HEK293 (cell line): ENCODE results near the gene TMPRSS4.

Experiments used
- CTCF ChIA-PET: fragments of 350-600 bp; formaldehyde crosslinking; extraction: SDS; loops from one replicate; lab custom pipeline; 2021; ENCODE audit warnings: antibody characterized with exemption; lab: Yijun Ruan, JAX
- POLR2A ChIA-PET: fragments of 300-600 bp; formaldehyde crosslinking; extraction: SDS; loops from one replicate; lab custom pipeline; 2020; ENCODE audit warnings: antibody characterized with exemption, inconsistent platforms; lab: Yijun Ruan, JAX
- H3K27ac ChIP-seq: fragments of 200-500 bp; sonication (Bioruptor generic); 2 replicates; pipeline ENCODE4 v1.5.1; 2014; ENCODE audit warnings: low read depth, low read length, control low read depth, inconsistent platforms; ENCODE audit errors: extremely low read depth
- H3K36me3 ChIP-seq, 2 experiments: fragments of 200-500 bp in 1 of 2; sonication (Bioruptor generic) in 1 of 2; 1 replicate in 1 of 2; 2 replicates in 1 of 2; pipeline ENCODE4 v1.5.1; 2014 to 2017; ENCODE audit warnings: inconsistent platforms in 2 of 2, low read length in 2 of 2; ENCODE audit not compliant: control insufficient read depth in 2 of 2, insufficient read depth in 1 of 2
- H3K4me1 ChIP-seq: fragments of 200-500 bp; sonication (Bioruptor generic); 2 replicates; pipeline ENCODE4 v1.5.1; 2014; ENCODE audit warnings: mild to moderate bottlenecking, low read length, inconsistent platforms; ENCODE audit not compliant: control insufficient read depth, insufficient read depth
- H3K4me3 ChIP-seq: 2 replicates; pipeline ENCODE4 v1.5.1; 2011; ENCODE audit warnings: low read depth, mild to moderate bottlenecking, control low read depth, low read length, moderate library complexity
- H3K9me3 ChIP-seq: fragments of 200-500 bp; sonication (Bioruptor generic); 2 replicates; pipeline ENCODE4 v1.5.1; 2014; ENCODE audit warnings: low read depth, low read length, inconsistent platforms; ENCODE audit not compliant: control insufficient read depth, insufficient read depth
- GLI2 ChIP-seq: fragments of 450-650 bp; formaldehyde crosslinking; IDR thresholded peaks from 2 replicates; pipeline ENCODE4; 2017; ENCODE audit warnings: missing biosample characterization, missing genetic modification characterization, low read depth, borderline replicate concordance
- GLIS2 ChIP-seq: fragments of 450-650 bp; formaldehyde crosslinking; IDR thresholded peaks from 2 replicates; pipeline ENCODE4 v1.5.1; 2016; ENCODE audit warnings: missing biosample characterization, missing genetic modification characterization
- HOXA7 ChIP-seq: sonication (generic); formaldehyde crosslinking; IDR thresholded peaks from 2 replicates; pipeline ENCODE4 v1.8.1; 2022; ENCODE audit warnings: missing genetic modification reagents, borderline replicate concordance
- PRDM1 ChIP-seq: fragments of 450-650 bp; formaldehyde crosslinking; IDR thresholded peaks from 2 replicates; pipeline ENCODE4; 2016; ENCODE audit warnings: missing biosample characterization, missing genetic modification characterization
- WT1 ChIP-seq: fragments of 450-650 bp; formaldehyde crosslinking; IDR thresholded peaks from 2 replicates; pipeline ENCODE4 v1.5.1; 2016; ENCODE audit warnings: missing biosample characterization, missing genetic modification characterization
- ZBTB17 ChIP-seq: fragments of 450-650 bp; formaldehyde crosslinking; IDR thresholded peaks from 2 replicates; pipeline ENCODE4 v1.5.1; 2016; ENCODE audit warnings: missing biosample characterization, missing genetic modification characterization
- ZNF175 ChIP-seq: fragments of 450-650 bp; formaldehyde crosslinking; IDR thresholded peaks from 2 replicates; pipeline ENCODE4 v1.5.1; 2016; ENCODE audit warnings: missing biosample characterization, missing genetic modification characterization
- ZNF404 ChIP-seq: fragments of 450-650 bp; formaldehyde crosslinking; IDR thresholded peaks from 2 replicates; pipeline ENCODE4 v1.5.1; 2017; ENCODE audit warnings: missing biosample characterization, missing genetic modification characterization
- ZNF423 ChIP-seq: fragments of 450-650 bp; formaldehyde crosslinking; IDR thresholded peaks from 2 replicates; pipeline ENCODE4 v1.5.1; 2016; ENCODE audit warnings: missing biosample characterization, missing genetic modification characterization
- ZNF529 ChIP-seq: fragments of 450-650 bp; formaldehyde crosslinking; IDR thresholded peaks from 2 replicates; pipeline ENCODE4 v1.5.1; 2017; ENCODE audit warnings: missing genetic modification characterization, missing biosample characterization; ENCODE audit not compliant: insufficient replicate concordance
- ZNF549 ChIP-seq: fragments of 450-650 bp; IDR thresholded peaks from 2 replicates; pipeline ENCODE4 v1.5.1; 2018; ENCODE audit warnings: missing biosample characterization, missing genetic modification characterization, mild to moderate bottlenecking, inconsistent platforms, moderate library complexity
- ZNF558 ChIP-seq: fragments of 450-650 bp; formaldehyde crosslinking; IDR thresholded peaks from 2 replicates; pipeline ENCODE4 v1.5.1; 2016; ENCODE audit warnings: missing biosample characterization, missing genetic modification characterization
- ZNF629 ChIP-seq: fragments of 450-650 bp; formaldehyde crosslinking; IDR thresholded peaks from 2 replicates; pipeline ENCODE4 v1.5.1; 2017; ENCODE audit warnings: missing biosample characterization, missing genetic modification characterization
- ZNF776 ChIP-seq: fragments of 450-650 bp; formaldehyde crosslinking; IDR thresholded peaks from 2 replicates; pipeline ENCODE4 v1.5.0; 2017; ENCODE audit warnings: missing biosample characterization, missing genetic modification characterization, borderline replicate concordance
- ZNF837 ChIP-seq: fragments of 450-650 bp; formaldehyde crosslinking; IDR thresholded peaks from 2 replicates; pipeline ENCODE4 v1.5.1; 2016; ENCODE audit warnings: missing biosample characterization, missing genetic modification characterization
- ZNF843 ChIP-seq: fragments of 450-650 bp; formaldehyde crosslinking; IDR thresholded peaks from 2 replicates; pipeline ENCODE4 v1.5.1; 2016; ENCODE audit warnings: missing biosample characterization, missing genetic modification characterization
- TF ChIP-seq, protein P1 (sequence below): fragments of 450-650 bp; formaldehyde crosslinking; IDR thresholded peaks from 2 replicates; pipeline ENCODE4 v1.5.1; 2017; ENCODE audit warnings: missing biosample characterization, mild to moderate bottlenecking, missing genetic modification characterization, moderate library complexity
- TF ChIP-seq, protein P2 (sequence below): fragments of 450-650 bp; formaldehyde crosslinking; IDR thresholded peaks from 2 replicates; pipeline ENCODE4 v1.5.1; 2016; ENCODE audit warnings: missing biosample characterization, missing genetic modification characterization
- TF ChIP-seq, protein P3 (sequence below): fragments of 450-650 bp; formaldehyde crosslinking; optimal IDR thresholded peaks from 2 replicates; pipeline ENCODE3; 2016; ENCODE audit warnings: missing biosample characterization, mild to moderate bottlenecking, missing genetic modification characterization

Gene TMPRSS4

DNA sequence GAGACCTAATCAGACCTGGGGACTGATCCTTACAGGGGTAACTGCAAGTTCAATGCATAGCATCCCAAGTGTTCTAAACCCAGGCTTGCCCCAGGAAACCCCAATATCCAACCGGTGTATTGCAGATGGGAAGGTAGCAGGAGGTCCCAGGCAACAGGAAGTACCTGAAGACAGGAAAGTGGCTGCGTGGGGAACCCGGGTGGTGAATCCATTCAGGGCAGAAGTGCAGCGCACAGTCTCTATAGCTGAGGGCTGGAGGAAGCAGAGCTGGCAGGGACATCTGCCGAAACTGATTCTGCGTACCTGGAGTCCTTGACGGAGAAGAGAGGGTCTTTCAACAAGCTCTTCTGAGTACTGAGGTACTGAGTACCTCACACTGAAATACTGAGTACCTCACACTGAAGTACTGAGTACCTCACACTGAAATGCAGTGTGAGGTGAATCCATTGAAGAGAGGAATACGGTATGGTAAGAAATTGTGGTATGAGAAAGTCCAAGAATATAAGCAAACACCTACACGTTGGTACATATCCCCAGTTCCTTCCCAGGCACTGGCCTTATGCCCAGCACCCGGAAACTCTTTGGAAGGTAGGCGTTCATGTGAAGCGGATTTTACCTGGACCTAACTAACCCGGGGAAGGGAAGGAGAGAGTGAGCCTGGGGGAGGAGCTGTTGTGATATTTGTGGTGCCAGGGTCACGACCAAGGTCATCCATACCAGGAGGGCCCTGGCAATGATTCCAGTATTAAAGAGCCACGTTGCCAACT lies 55.7 kb downstream of the TMPRSS4 start:
- ChIA-PET POLR2A (no interaction called here), CTCF (interaction anchor here (1.8 kb wide), 1 partner anchor 12 kb away, joined by 5 read pairs; no protein-coding TSS in a partner anchor)
- Histone ChIP-seq H3K9me3 (no peaks in the 10 kb centered on the region), H3K27ac (no peak overlapping the region), H3K36me3 (no peaks in the 10 kb centered on the region), H3K4me3 (no peak overlapping the region), H3K4me1 (peaks cover 5% of the 10 kb centered on the region; the same call in 1 of the 2 replicates)
- TF ChIP-seq GLIS2 (tag by site-specific recombination), result no peak
- TF ChIP-seq ZNF776 (tag by site-specific recombination), result no peak
- no peak for TF ChIP-seq ZNF629
- TF ChIP-seq ZBTB17 (tag by site-specific recombination), result no peak
- TF ChIP-seq ZNF423 (tag by site-specific recombination), result no peak
- TF ChIP-seq ZNF837 (tag by site-specific recombination), result no peak

DNA sequence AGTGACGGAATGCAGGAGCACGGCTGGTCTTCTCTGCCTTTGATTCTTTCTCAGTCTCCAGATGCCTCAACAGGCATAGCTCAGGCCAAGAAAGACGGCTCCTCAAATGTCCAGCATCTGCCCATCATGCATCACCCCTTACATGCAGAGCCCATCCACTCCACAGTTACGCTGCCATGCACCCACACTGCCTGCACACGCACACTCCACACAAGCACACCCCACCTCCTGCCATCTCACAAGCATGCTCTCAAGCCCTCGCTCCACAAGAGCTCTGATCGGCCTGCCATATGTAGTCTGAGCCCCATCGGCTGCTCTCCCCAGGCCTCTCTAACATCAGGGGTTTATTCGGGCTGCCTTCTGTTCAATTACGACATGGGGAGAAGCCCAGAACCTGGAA lies 56.9 kb downstream of the TMPRSS4 start:
- Histone ChIP-seq H3K4me1 (peaks cover 3% of the 10 kb centered on the region; the same call in 1 of the 2 replicates), H3K9me3 (no peaks in the 10 kb centered on the region), H3K4me3 (no peak overlapping the region), H3K27ac (no peak overlapping the region), H3K36me3 (no peaks in the 10 kb centered on the region)
- TF ChIP-seq ZNF529 (tag by site-specific recombination) (no peak), ZNF558 (tag by site-specific recombination) (no peak), HOXA7 (CRISPR knock-in tag) (no peak), ZNF404 (tag by site-specific recombination) (no peak), GLI2 (tag by site-specific recombination) (no peak), WT1 (no peak), ZNF175 (tag by site-specific recombination) (no peak), ZNF843 (tag by site-specific recombination) (no peak), PRDM1 (tag by site-specific recombination) (no peak), ZNF549 (tag by site-specific recombination) (no peak)
- TF ChIP-seq, protein P1, sequence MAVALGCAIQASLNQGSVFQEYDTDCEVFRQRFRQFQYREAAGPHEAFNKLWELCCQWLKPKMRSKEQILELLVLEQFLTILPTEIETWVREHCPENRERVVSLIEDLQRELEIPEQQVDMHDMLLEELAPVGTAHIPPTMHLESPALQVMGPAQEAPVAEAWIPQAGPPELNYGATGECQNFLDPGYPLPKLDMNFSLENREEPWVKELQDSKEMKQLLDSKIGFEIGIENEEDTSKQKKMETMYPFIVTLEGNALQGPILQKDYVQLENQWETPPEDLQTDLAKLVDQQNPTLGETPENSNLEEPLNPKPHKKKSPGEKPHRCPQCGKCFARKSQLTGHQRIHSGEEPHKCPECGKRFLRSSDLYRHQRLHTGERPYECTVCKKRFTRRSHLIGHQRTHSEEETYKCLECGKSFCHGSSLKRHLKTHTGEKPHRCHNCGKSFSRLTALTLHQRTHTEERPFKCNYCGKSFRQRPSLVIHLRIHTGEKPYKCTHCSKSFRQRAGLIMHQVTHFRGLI (tag by site-specific recombination), result no peak
- TF ChIP-seq, protein P2, sequence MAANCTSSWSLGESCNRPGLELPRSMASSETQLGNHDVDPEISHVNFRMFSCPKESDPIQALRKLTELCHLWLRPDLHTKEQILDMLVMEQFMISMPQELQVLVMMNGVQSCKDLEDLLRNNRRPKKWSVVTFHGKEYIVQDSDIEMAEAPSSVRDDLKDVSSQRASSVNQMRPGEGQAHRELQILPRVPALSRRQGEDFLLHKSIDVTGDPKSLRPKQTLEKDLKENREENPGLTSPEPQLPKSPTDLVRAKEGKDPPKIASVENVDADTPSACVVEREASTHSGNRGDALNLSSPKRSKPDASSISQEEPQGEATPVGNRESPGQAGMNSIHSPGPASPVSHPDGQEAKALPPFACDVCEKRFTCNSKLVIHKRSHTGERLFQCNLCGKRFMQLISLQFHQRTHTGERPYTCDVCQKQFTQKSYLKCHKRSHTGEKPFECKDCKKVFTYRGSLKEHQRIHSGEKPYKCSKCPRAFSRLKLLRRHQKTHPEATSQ (tag by site-specific recombination), result no peak
- TF ChIP-seq, protein P3, sequence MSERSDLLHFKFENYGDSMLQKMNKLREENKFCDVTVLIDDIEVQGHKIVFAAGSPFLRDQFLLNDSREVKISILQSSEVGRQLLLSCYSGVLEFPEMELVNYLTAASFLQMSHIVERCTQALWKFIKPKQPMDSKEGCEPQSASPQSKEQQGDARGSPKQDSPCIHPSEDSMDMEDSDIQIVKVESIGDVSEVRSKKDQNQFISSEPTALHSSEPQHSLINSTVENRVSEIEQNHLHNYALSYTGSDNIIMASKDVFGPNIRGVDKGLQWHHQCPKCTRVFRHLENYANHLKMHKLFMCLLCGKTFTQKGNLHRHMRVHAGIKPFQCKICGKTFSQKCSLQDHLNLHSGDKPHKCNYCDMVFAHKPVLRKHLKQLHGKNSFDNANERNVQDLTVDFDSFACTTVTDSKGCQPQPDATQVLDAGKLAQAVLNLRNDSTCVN (tag by site-specific recombination), result no peak
- POLR2A ChIA-PET, result interaction anchor here (0.5 to 0.6 kb wide), 2 partner anchors 47 to 1575 kb away, joined by 3 read pairs; no protein-coding TSS in a partner anchor
- CTCF ChIA-PET, result interaction anchor here (1.6 kb wide), 1 partner anchor 11 kb away, joined by 9 read pairs; no protein-coding TSS in a partner anchor
